Adipocyte (in vitro differentiated cells): ENCODE data around the gene KRT73.
"Not testable (repeated sequence)": the region's sequence is repeated elsewhere in the genome, so short reads cannot be mapped to it uniquely, and the experiment has no call there.

Source experiments
- DNase-seq: peaks from one replicate; pipeline ENCODE4 v3.0.0-alpha.2; 2015; ENCODE audit warnings: low read depth
- H3K27me3 ChIP-seq: replicated peaks from 2 replicates; pipeline ENCODE4 v1.7.0; 2013; ENCODE audit warnings: mild to moderate bottlenecking, low read length, moderate library complexity; ENCODE audit not compliant: control insufficient read depth, insufficient read depth
- H3K36me3 ChIP-seq: 2 replicates; pipeline ENCODE4 v1.7.0; 2013; ENCODE audit warnings: low read length, mild to moderate bottlenecking, moderate library complexity; ENCODE audit not compliant: control insufficient read depth, insufficient read depth, severe bottlenecking
- H3K4me1 ChIP-seq: 2 replicates; pipeline ENCODE4 v1.7.0; 2013; ENCODE audit warnings: mild to moderate bottlenecking, low read length, moderate library complexity; ENCODE audit not compliant: control insufficient read depth, insufficient read depth
- H3K4me3 ChIP-seq: 2 replicates; pipeline ENCODE4 v1.7.0; 2013; ENCODE audit warnings: mild to moderate bottlenecking, low read length, moderate library complexity
- H3K9ac ChIP-seq: 2 replicates; pipeline ENCODE4 v1.7.0; 2013; ENCODE audit warnings: mild to moderate bottlenecking, low read length, moderate library complexity
- H3K9me3 ChIP-seq: 2 replicates; pipeline ENCODE4 v1.7.0; 2013; ENCODE audit warnings: mild to moderate bottlenecking, low read length, moderate library complexity; ENCODE audit not compliant: control insufficient read depth

KRT73 gene

DNA sequence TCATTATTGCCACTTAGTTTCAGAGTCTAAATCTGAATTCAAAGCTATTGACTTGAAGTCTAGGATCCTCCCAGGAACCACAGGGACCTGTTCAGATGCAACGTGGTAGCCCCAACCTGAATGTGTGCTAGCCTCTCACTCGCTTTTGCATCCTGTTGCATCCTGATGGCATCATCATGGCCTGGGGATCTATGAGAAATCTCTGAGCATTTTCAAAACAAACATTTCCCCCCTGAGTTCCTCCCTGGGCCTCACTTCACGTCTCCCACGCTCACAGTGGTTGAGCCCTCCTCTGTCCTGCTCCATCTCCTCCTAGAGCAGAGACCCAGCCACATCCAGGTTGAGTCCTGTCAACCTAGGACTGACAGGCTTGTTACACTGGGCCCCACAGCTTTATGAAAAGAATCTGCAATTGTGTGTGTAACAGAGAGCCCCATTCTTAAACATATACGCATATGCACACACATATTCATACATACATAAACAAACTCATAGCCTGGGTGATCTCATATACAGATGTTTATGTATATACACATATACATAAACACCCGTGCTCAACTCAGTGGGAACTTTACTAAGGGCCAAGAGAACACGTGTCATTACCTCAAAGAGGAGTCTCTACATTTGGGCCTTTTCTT, 11.7 kb downstream of the KRT73 start:
- no peak overlapping the region for H3K4me3 ChIP-seq

GRCh38 chr12:52606096-52606495, 12.3 kb downstream of the KRT73 start:
- Histone ChIP-seq H3K9ac (no peak overlapping the region), H3K9me3 (no peaks in the 10 kb centered on the region), H3K4me3 (no peak overlapping the region), H3K27me3 (peaks cover 74% of the 10 kb centered on the region), H3K4me1 (no peaks in the 10 kb centered on the region), H3K36me3 (no peaks in the 10 kb centered on the region)
- DNase-seq, result no peak

More for the DNA sequence above, 11.7 kb downstream of the KRT73 start:
- no peak for DNase-seq
- Histone ChIP-seq H3K9ac (no peak overlapping the region), H3K27me3 (peaks cover 74% of the 10 kb centered on the region), H3K36me3 (no peaks in the 10 kb centered on the region), H3K9me3 (no peaks in the 10 kb centered on the region), H3K4me1 (no peaks in the 10 kb centered on the region)

- no peak for DNase-seq
- Histone ChIP-seq H3K27me3 (peaks cover 75% of the 10 kb centered on the region), H3K36me3 (no peaks in the 10 kb centered on the region), H3K9me3 (peaks cover under 1% of the 10 kb centered on the region), H3K4me1 (no peaks in the 10 kb centered on the region), H3K9ac (no peak overlapping the region), H3K4me3 (no peak overlapping the region)
Measured at GRCh38 chr12:52605542-52605941, 12.8 kb downstream of the KRT73 start.

GRCh38 chr12:52604859-52605258, 13.5 kb downstream of the KRT73 start:
- DNase-seq, result no peak
- H3K27me3 ChIP-seq, result peaks cover 78% of the 10 kb centered on the region
- H3K4me1 ChIP-seq, result no peaks in the 10 kb centered on the region
- peaks cover 4% of the 10 kb centered on the region for H3K9me3 ChIP-seq
- H3K9ac ChIP-seq, result no peak overlapping the region
- no peaks in the 10 kb centered on the region for H3K36me3 ChIP-seq
- no peak overlapping the region for H3K4me3 ChIP-seq

- peaks cover 4% of the 10 kb centered on the region for H3K9me3 ChIP-seq
- H3K27me3 ChIP-seq, result peaks cover 73% of the 10 kb centered on the region
- H3K9ac ChIP-seq, result no peak overlapping the region
- H3K36me3 ChIP-seq, result no peaks in the 10 kb centered on the region
- no peak overlapping the region for H3K4me3 ChIP-seq
- DNase-seq, result no peak
- no peaks in the 10 kb centered on the region for H3K4me1 ChIP-seq
Measured at GRCh38 chr12:52603314-52603713, 15.0 kb downstream of the KRT73 start.

DNA sequence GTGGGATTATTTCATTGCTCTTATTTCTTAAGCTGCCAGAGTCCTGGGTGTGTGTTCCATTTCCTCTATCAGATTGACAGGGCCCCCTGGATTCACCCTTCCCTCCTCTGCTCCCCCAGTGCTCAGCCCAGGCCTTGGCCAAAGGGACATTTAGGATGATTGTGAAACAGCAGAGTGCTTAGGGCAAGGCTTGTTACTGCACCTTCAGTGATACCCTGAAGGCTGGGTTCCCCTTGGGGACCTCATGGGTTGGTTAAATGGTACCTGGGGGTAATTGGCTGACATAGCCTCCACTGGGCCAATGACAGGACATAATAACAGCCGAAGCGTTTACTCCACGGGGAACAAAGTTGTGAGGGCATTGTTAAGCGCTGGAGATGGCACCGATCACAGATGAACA, 15.8 kb downstream of the KRT73 start:
- Histone ChIP-seq H3K9ac (no peak overlapping the region), H3K36me3 (no peaks in the 10 kb centered on the region), H3K4me3 (no peak overlapping the region), H3K4me1 (no peaks in the 10 kb centered on the region), H3K27me3 (peaks cover 66% of the 10 kb centered on the region), H3K9me3 (peaks cover 4% of the 10 kb centered on the region)
- DNase-seq, result no peak

GRCh38 chr12:52601671-52602070, 16.7 kb downstream of the KRT73 start:
- Histone ChIP-seq H3K36me3 (no peaks in the 10 kb centered on the region), H3K4me1 (no peaks in the 10 kb centered on the region), H3K4me3 (no peak overlapping the region), H3K9ac (no peak overlapping the region), H3K9me3 (peaks cover 4% of the 10 kb centered on the region), H3K27me3 (peaks cover 57% of the 10 kb centered on the region)
- no peak for DNase-seq

DNA sequence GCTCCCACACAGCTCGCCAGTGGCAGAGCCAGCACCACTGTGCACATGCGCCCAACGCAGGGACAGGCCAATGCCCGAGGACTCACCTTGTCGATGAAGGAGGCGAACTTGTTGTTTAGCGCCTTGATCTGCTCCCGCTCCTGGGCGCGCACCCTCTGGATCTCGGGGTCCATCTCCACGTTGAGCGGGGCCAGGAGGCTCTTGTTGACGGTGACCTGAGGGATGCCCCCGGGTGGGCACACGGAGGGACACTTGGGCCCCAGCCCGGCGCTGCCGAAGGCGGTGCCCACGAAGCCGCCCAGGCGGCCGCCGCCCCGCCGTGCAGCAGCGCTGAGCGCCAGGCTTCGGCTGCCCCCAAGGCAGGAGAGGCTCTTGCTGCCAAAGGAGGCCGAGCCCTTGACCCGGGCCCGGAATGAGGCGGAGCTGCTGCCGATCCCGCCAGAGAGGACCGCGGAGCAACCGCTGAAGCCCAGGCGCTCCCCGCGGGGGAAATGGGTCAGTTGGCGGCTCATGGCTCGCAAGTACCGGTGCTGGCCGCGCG, 17.3 kb downstream of the KRT73 start, which contains the start of gene KRT72:
TSS of gene KRT72 (minus strand) at position 523 of the 541 bp plus-strand sequence. CDS start at position 512, 11 bp downstream.
- H3K4me1 ChIP-seq, result no peaks in the 10 kb centered on the region
- peaks cover 4% of the 10 kb centered on the region for H3K9me3 ChIP-seq
- H3K9ac ChIP-seq, result no peak within 1 kb of the TSS
- no peak for DNase-seq
- H3K4me3 ChIP-seq, result no peak within 1 kb of the TSS
- H3K27me3 ChIP-seq, result peaks cover 51% of the 10 kb centered on the region
- H3K36me3 ChIP-seq, result no peaks in the 10 kb centered on the region

GRCh38 chr12:52600475-52600874, 17.9 kb downstream of the KRT73 start:
- Histone ChIP-seq H3K4me1 (no peaks in the 10 kb centered on the region), H3K27me3 (peaks cover 46% of the 10 kb centered on the region), H3K4me3 (no peak overlapping the region), H3K9ac (no peak overlapping the region), H3K9me3 (peaks cover 4% of the 10 kb centered on the region), H3K36me3 (no peaks in the 10 kb centered on the region)
- no peak for DNase-seq

GRCh38 chr12:52600071-52600470, 18.3 kb downstream of the KRT73 start:
- no peak for DNase-seq
- Histone ChIP-seq H3K4me1 (no peaks in the 10 kb centered on the region), H3K4me3 (no peak overlapping the region), H3K9me3 (peaks cover 4% of the 10 kb centered on the region), H3K36me3 (no peaks in the 10 kb centered on the region), H3K27me3 (peaks cover 43% of the 10 kb centered on the region), H3K9ac (no peak overlapping the region)

DNA sequence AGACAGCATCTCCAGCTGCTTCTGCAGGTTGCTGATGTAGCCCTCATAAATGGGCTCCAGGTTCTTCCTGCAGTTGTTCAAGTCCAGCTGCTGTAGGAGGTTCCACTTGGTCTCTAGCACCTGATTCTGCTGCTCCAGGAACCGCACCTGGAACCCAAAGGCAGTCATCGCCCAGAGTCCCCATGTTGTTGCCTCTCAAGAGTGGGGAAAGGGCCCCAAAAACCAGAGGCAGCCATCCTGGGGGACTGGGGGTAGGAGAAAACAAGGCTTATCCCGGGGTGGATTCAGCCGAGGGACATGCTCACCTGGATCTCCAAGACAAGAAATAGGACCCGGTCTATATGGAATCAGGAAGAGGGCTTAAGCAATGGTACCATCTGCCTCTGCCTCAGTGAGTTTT, 19.4 kb downstream of the KRT73 start:
- DNase-seq, result no peak
- peaks cover 4% of the 10 kb centered on the region for H3K9me3 ChIP-seq

GRCh38 chr12:52594237-52594636, 24.1 kb downstream of the KRT73 start:
- H3K9ac ChIP-seq, H3K36me3 ChIP-seq, H3K4me3 ChIP-seq, H3K9me3 ChIP-seq, H3K4me1 ChIP-seq, DNase-seq: not testable (repeated sequence)
- H3K27me3 ChIP-seq, result peaks cover 31% of the 10 kb centered on the region

More for the DNA sequence above, 19.4 kb downstream of the KRT73 start:
- Histone ChIP-seq H3K27me3 (peaks cover 37% of the 10 kb centered on the region), H3K9ac (no peak overlapping the region), H3K4me1 (no peaks in the 10 kb centered on the region), H3K36me3 (no peaks in the 10 kb centered on the region), H3K4me3 (no peak overlapping the region)
